K562 (cell line): ENCODE measurements around the gene RNF175. TPM values are rescaled to one million over a fixed set of nuclear protein-coding genes. Genes with fewer than 3 reads are reported as not detected.

Experiments
- ATAC-seq: fragments of 200-7000 bp; cut with Tn5 transposase; 3 replicates; pipeline ENCODE4 v1.9.1; 2020; ENCODE audit warnings: moderate library complexity
- BruUV-seq: library from RNA; stranded (reverse); fragments of 400-500 nt; replicated peaks from 2 replicates; lab custom pipeline; 2021; lab: Mats Ljungman, UMichigan
- CTCF ChIA-PET: fragments of 300-600 bp; formaldehyde crosslinking; extraction: SDS; loops from one replicate; lab custom pipeline; 2021; ENCODE audit warnings: low intra/inter-chr PET ratio; lab: Yijun Ruan, JAX
- POLR2A ChIA-PET: fragments of 300-600, 350-650 bp; sonication (Branson Sonifier 250); formaldehyde crosslinking; extraction: SDS; loops from one replicate; lab custom pipeline; 2021; ENCODE audit warnings: antibody characterized with exemption, inconsistent platforms; lab: Yijun Ruan, JAX
- DNase-seq, 4 experiments: peaks; one replicate each; pipeline versions ENCODE4 v3.0.0 to v3.0.0-alpha.2; 2011 to 2018; ENCODE audit warnings: low spot score in 3 of 4, mixed read lengths in 3 of 4; ENCODE audit errors: extremely low read depth in 1 of 4
- FAIRE-seq: peaks from 2 replicates; lab custom pipeline; 2011; peaks lifted over from hg19 to GRCh38; lab: Jason Lieb, UNC
- H2AFZ ChIP-seq: 2 replicates; pipeline ENCODE4 v1.6.0; 2011; ENCODE audit warnings: low read depth, low read length, control low read depth, inconsistent platforms
- H3K27ac ChIP-seq: fragments of 200-600 bp; 3 replicates; pipeline ENCODE4 v1.8.0; 2011; ENCODE audit warnings: low read depth, mild to moderate bottlenecking, control low read depth, inconsistent platforms, low read length, moderate library complexity, mixed read lengths; ENCODE audit errors: extremely low read depth
- H3K27me3 ChIP-seq, 2 experiments: fragments of 300-600 bp in 1 of 2; 2 replicates in 1 of 2; 3 replicates in 1 of 2; pipeline versions ENCODE4 v1.6.0 to v1.8.0; 2011; ENCODE audit warnings: inconsistent platforms in 2 of 2, low read length in 2 of 2, mild to moderate bottlenecking in 1 of 2, mixed read lengths in 1 of 2, moderate library complexity in 1 of 2; ENCODE audit not compliant: control insufficient read depth in 2 of 2, insufficient read depth in 2 of 2
- H3K36me3 ChIP-seq: fragments of 300-600 bp; 3 replicates; pipeline ENCODE4 v1.8.0; 2011; ENCODE audit warnings: mild to moderate bottlenecking, low read length, inconsistent platforms; ENCODE audit not compliant: control insufficient read depth, insufficient read depth
- H3K4me1 ChIP-seq, 2 experiments: fragments of 200-600 bp in 1 of 2; replicated peaks in 1 of 2; 2 replicates in 1 of 2; 3 replicates in 1 of 2; pipeline versions ENCODE4 v1.5.1 to v1.8.0; 2011; ENCODE audit warnings: inconsistent platforms in 2 of 2, low read length in 2 of 2, mild to moderate bottlenecking in 1 of 2, mixed read lengths in 1 of 2, moderate library complexity in 1 of 2; ENCODE audit not compliant: control insufficient read depth in 2 of 2, insufficient read depth in 2 of 2
- H3K4me2 ChIP-seq: 2 replicates; pipeline ENCODE4 v1.6.1; 2011; ENCODE audit warnings: low read length, control low read depth, inconsistent platforms, mixed read lengths; ENCODE audit not compliant: insufficient read depth
- H3K4me3 ChIP-seq: fragments of 200-600 bp; sonication (generic), shearing (Covaris generic); 2 replicates; pipeline ENCODE4 v1.5.1; 2016; ENCODE audit warnings: control low read depth, inconsistent platforms
- H3K79me2 ChIP-seq: fragments of 200-600 bp; 3 replicates; pipeline ENCODE4 v1.8.0; 2011; ENCODE audit warnings: low read length, inconsistent platforms; ENCODE audit not compliant: control insufficient read depth, insufficient read depth
- H3K9ac ChIP-seq, 2 experiments: 2 replicates each; pipeline versions ENCODE4 v1.6.0 to v1.6.1; 2011; ENCODE audit warnings: low read depth in 2 of 2, low read length in 2 of 2, control low read depth in 1 of 2, inconsistent platforms in 1 of 2, mild to moderate bottlenecking in 1 of 2, mixed read lengths in 1 of 2; ENCODE audit not compliant: insufficient read depth in 1 of 2
- H3K9me1 ChIP-seq: one replicate; pipeline ENCODE4 v1.6.0; 2011; ENCODE audit warnings: inconsistent platforms, mild to moderate bottlenecking, low read length, moderate library complexity; ENCODE audit not compliant: control insufficient read depth, insufficient read depth
- H3K9me3 ChIP-seq: replicated peaks from 2 replicates; pipeline ENCODE4 v1.5.1; 2011; ENCODE audit warnings: low read depth, low read length, inconsistent platforms; ENCODE audit not compliant: control insufficient read depth, insufficient read depth
- H4K20me1 ChIP-seq: replicated peaks from 2 replicates; pipeline ENCODE4 v1.6.1; 2011; ENCODE audit warnings: low read length, inconsistent platforms, mixed read lengths; ENCODE audit not compliant: control insufficient read depth, insufficient read depth
- CLOCK ChIP-seq: fragments of 250-450 bp; sonication (Bioruptor Pico); IDR thresholded peaks from 2 replicates; pipeline ENCODE4 v1.4.0; 2020; ENCODE audit warnings: mild to moderate bottlenecking, moderate library complexity, borderline replicate concordance
- E2F6 ChIP-seq, 2 experiments: IDR thresholded peaks; 2 replicates each; pipeline ENCODE4 v1.6.1; 2011; ENCODE audit warnings: borderline replicate concordance in 1 of 2, control low read depth in 1 of 2, low read depth in 1 of 2, low read length in 1 of 2, mild to moderate bottlenecking in 1 of 2, mixed read lengths in 1 of 2, moderate library complexity in 1 of 2; ENCODE audit not compliant: insufficient read depth in 1 of 2, insufficient read length in 1 of 2, poor library complexity in 1 of 2, severe bottlenecking in 1 of 2; ENCODE audit errors: extremely low read depth in 1 of 2
- EP300 ChIP-seq: IDR thresholded peaks from 2 replicates; pipeline ENCODE4 v1.6.1; 2012; ENCODE audit warnings: low read length, improper control_type of control experiment
- FOXJ2 ChIP-seq: fragments of 200-800 bp; sonication (Bioruptor generic); IDR thresholded peaks from 2 replicates; pipeline ENCODE4 v1.6.1; 2016; ENCODE audit warnings: missing genetic modification characterization, missing compliant biosample characterization
- FUS ChIP-seq: fragments of 200-400 bp; formaldehyde crosslinking; optimal IDR thresholded peaks from 2 replicates; pipeline ENCODE3; 2017; ENCODE audit warnings: low read depth, low read length
- GATA2 ChIP-seq: sonication (generic); formaldehyde crosslinking; IDR thresholded peaks from 2 replicates; pipeline ENCODE4 v1.4.0; 2020; ENCODE audit warnings: mild to moderate bottlenecking, missing genetic modification reagents
- KAT8 ChIP-seq: fragments of 450-650 bp; IDR thresholded peaks from 2 replicates; pipeline ENCODE4 v1.6.1; 2016; ENCODE audit warnings: low read depth, mild to moderate bottlenecking
- MBD2 ChIP-seq: sonication (generic); IDR thresholded peaks from 2 replicates; pipeline ENCODE4 v1.6.1; 2016; ENCODE audit warnings: low read depth, borderline replicate concordance
- MLX ChIP-seq, 2 experiments: fragments of 450-650 bp in 1 of 2; sonication (generic) in 1 of 2; formaldehyde crosslinking; conservative IDR thresholded peaks; 2 replicates each; pipeline versions ENCODE4 v1.4.0 to v1.8.1; 2020 to 2022; ENCODE audit warnings: mild to moderate bottlenecking in 1 of 2, missing genetic modification reagents in 1 of 2
- MNT ChIP-seq, 2 experiments: fragments of 450-650 bp; conservative IDR thresholded peaks; 2 replicates each; pipeline ENCODE4 v1.6.1; 2017; ENCODE audit warnings: mild to moderate bottlenecking in 2 of 2, moderate library complexity in 2 of 2
- PATZ1 ChIP-seq: fragments of 250-450 bp; sonication (Bioruptor Pico); IDR thresholded peaks from 2 replicates; pipeline ENCODE4 v1.5.0; 2020; ENCODE audit warnings: mild to moderate bottlenecking, borderline replicate concordance
- RUNX1 ChIP-seq: sonication (generic); IDR thresholded peaks from 2 replicates; pipeline ENCODE4 v1.6.1; 2016; ENCODE audit warnings: antibody characterized with exemption, low read depth
- SOX6 ChIP-seq: fragments of 450-650 bp; IDR thresholded peaks from 2 replicates; pipeline ENCODE4 v1.6.1; 2014; ENCODE audit warnings: mild to moderate bottlenecking
- ZKSCAN8 ChIP-seq: fragments of 200-800 bp; sonication (Bioruptor generic); IDR thresholded peaks from 2 replicates; pipeline ENCODE4 v1.6.1; 2016; ENCODE audit warnings: missing genetic modification characterization, missing compliant biosample characterization
- ZNF77 ChIP-seq: fragments of 250-450 bp; sonication (Bioruptor Pico); IDR thresholded peaks from 2 replicates; pipeline ENCODE4 v1.5.0; 2020
- WGBS: fragments of 100-300 bp; shearing (Covaris generic); methylation state at CpG from one replicate; pipeline ENCODE4 v1.1.6; 2016; ENCODE audit warnings: low coverage, mixed read lengths; ENCODE audit not compliant: insufficient coverage; ENCODE audit errors: missing lambda C conversion rate; 5-methylcytosine and 5-hydroxymethylcytosine counted together
- in situ Hi-C: fragments of 300-500 bp; cut with MboI; formaldehyde crosslinking; loops from 4 replicates; pipeline ENCODE4 v1.15.0; 2018; ENCODE audit warnings: inconsistent platforms, mixed read lengths
- intact Hi-C: fragments of 100-400 bp; cut with micrococcal nuclease; formaldehyde crosslinking; loops from 2 replicates; pipeline ENCODE4 v1.14.2; 2022
- polyA plus RNA-seq, 8 experiments: library from polyadenylated mRNA; depleted of rRNA in 4 of 8; stranded (reverse) in 5 of 8; unstranded in 3 of 8; fragments of >200 nt; fragmentation: Nextera tagmentation in 2 of 8; fragmentation: Illumina TruSeq in 1 of 8; extraction: Ambion mirVana in 2 of 8; extraction: Trizol in 1 of 8; gene quantifications; 2 replicates each; pipeline versions ENCODE4 v1.2.1 to v1.2.3, GENCODE V29; 2011 to 2014; ENCODE audit warnings: inconsistent platforms in 1 of 8, missing spikeins in 1 of 8
- total RNA-seq, 7 experiments: library from RNA; depleted of rRNA in 6 of 7; stranded (reverse); fragments of >200 nt in 6 of 7; fragmentation: Illumina TruSeq in 2 of 7; extraction: Trizol in 2 of 7; gene quantifications; 2 replicates each; pipeline versions ENCODE4 v1.2.1 to v1.2.3, GENCODE V29; 2011 to 2021; ENCODE audit warnings: low replicate concordance in 1 of 7

Gene RNF175
- total and polyA plus RNA-seq, 9 of the 15 experiments (the other 6 are each of a cell fraction or from before 2014, with no cell fraction given) = not detected

- H3K4me1 ChIP-seq = no peaks in the 10 kb centered on the region
- no peak for ATAC-seq
- BruUV-seq = no TSS peak
- intact Hi-C loops (no loop called here), in situ Hi-C loops (no loop called here)
- TF ChIP-seq ZNF77 (CRISPR knock-in tag) = no peak
- TF ChIP-seq E2F6 (IDR thresholded peaks at IDR 0.05; ENCODE audit: borderline replicate concordance in 1 of 2, extremely low read depth in 1 of 2, insufficient read depth in 1 of 2, insufficient read length in 1 of 2, low read depth in 1 of 2, low read length in 1 of 2, poor library complexity in 1 of 2, severe bottlenecking in 1 of 2) = no peak
- no peak for TF ChIP-seq FOXJ2 (tag)
- no peak for TF ChIP-seq KAT8
- no peak for TF ChIP-seq FUS
- no peak for TF ChIP-seq ZKSCAN8 (CRISPR knock-in tag)
- TF ChIP-seq MNT (conservative IDR thresholded peaks at IDR 0.05) = no peak
- no peak for TF ChIP-seq SOX6
- TF ChIP-seq MLX (CRISPR knock-in tag; conservative IDR thresholded peaks at IDR 0.05) = no peak
- no peak for TF ChIP-seq CLOCK (CRISPR knock-in tag)
- TF ChIP-seq MBD2 = no peak
- no peak for TF ChIP-seq EP300
- TF ChIP-seq PATZ1 (CRISPR knock-in tag) = no peak
- TF ChIP-seq RUNX1 = no peak
- no peak for TF ChIP-seq GATA2 (CRISPR knock-in tag)
- peaks cover 2 to 5% of the 10 kb centered on the region in 2 experiments; a peak in 2 of 5 replicates for H3K27me3 ChIP-seq
- H3K27ac ChIP-seq = no peak overlapping the region
- WGBS = 2% methylated on average over 5 of the region's 5 CpGs
- no peak for FAIRE-seq
- DNase-seq = no peak
- ChIA-PET POLR2A (interaction anchor here (0.8 kb wide), 2 partner anchors 11 to 778 kb away, joined by 3 read pairs; no protein-coding TSS in a partner anchor), CTCF (no interaction called here)
- H2AFZ ChIP-seq = no peak overlapping the region
- H3K9me3 ChIP-seq = no peaks in the 10 kb centered on the region
- no peaks in the 10 kb centered on the region for H4K20me1 ChIP-seq
- no peaks in the 10 kb centered on the region for H3K9me1 ChIP-seq
- no peak overlapping the region for H3K4me3 ChIP-seq
- no peaks in the 10 kb centered on the region for H3K79me2 ChIP-seq
- H3K36me3 ChIP-seq = no peaks in the 10 kb centered on the region
- H3K4me2 ChIP-seq = no peak overlapping the region
- H3K9ac ChIP-seq = no peak overlapping the region
These were observed 31.7 kb downstream of the RNF175 start for GRCh38 chr4:153728151-153728550.
